GM21526 (cell line): ENCODE measurements around the gene TSPOAP1.

Experiments used
- ATAC-seq: cut with Tn5 transposase; IDR thresholded peaks from one replicate; pipeline ENCODE4 v1.9.1; 2021; ENCODE audit warnings: moderate library complexity; ENCODE audit not compliant: unreplicated experiment, low FRiP score

Gene TSPOAP1

DNA sequence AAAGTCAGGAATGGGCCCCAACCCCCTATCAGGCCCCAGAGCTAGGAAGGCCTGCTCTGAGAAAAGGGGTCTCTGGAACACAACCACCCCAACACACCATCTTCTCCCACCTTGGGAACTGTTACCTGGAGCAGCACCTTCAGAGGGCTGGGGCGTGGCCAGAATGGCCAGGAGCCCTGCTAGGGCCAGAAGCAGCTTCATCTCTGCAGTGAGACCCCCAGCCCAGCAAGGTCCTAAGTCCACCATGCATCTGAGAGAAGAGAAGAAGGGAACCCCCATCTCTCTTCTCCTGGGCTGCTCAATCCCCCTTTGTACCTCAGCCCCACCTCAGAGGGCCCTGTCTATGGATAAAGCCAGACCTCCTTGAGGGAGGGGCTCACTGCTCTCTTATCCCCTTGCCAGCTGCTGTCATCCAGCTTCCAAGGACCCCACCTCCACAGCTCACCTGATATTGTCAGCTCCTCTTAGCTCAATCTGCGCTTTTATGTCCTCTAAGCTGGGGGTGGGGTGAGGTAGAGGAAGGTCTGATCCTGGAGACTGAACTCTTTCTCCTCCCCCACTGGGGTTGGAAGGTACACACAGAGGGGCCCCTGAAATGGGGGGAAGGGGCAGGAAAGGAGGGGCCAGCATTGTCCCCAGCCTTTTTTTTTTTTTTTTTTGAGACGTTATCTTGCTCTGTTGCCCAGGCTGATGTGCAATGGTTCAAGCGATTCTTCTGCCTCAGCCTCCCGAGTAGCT is 47.9 kb downstream of the TSPOAP1 start, which contains the start of gene MPO:
MPO (minus strand) TSS at position 456 of the 738 bp plus-strand sequence; CDS start at position 279, 177 bp downstream.
- ATAC-seq = no peak

DNA sequence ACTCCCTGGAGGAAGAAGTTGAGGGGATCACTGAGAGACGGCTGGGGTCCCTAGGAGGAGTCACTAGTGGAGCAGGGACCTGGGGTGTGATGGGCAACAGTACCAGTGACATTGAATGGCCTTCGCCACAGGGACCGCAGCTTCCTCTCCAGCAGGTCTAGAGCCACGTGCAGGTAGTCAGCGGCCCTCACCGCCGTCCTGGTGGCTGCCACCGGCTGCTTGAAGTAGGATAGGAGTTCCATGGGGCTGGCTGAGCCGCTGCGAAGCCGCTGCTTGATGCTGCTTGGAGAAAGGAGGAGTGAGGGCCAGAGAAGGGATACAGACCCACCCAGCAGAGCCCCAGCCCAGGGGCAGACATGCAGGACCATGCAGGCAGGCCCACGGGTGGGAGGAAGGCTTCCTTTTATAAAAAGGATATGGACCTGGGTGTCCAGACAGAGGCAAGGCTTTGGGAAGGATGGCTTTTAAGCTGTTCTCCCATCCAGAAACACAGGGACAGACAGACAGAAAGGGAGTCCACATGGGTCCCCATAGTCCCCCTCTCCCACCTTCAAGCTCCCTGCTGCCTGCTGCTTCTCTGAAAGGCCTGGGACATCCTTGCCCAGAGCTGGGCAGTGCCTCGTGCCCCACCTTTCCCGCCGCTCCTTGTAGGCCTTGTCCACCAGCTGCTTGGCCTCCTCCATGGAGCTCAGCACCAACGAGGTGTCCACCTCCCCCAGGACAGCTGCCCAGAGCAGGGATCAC is 48.7 kb downstream of the TSPOAP1 start:
- no peak for ATAC-seq

DNA sequence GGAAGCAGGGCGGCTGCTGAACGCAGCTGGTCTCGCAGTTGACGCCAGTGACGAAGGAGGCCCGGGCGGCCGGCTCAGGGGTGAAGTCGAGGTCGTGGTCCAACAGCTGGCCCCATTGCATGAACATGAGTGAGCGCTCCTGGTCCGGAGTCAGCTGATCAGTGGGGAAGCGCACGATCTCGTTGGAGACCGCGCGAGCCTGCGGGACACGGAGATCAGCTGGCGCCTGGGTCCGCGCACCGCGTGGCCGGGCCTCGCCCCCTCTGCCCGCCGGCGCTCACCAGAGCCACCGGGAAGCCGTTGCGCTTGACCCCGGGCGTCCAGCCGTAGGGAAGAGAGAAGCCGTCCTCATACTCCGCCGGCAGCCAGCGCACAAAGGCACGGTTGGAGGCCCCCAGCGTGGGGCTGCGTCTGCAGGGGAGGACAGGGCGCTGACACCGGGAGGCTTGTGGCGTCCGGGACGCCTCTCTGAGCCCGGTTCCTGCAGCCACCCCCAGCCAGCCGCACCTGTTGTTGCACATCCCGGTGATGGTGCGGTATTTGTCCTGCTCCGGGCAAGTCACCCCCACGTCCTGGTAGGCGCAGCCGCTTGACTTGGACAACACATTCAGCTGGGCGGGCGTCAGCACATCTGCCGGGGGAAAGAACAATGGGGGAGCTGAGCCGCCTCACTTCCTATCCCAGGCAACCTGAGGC is 49.4 kb downstream of the TSPOAP1 start:
- ATAC-seq = no peak

DNA sequence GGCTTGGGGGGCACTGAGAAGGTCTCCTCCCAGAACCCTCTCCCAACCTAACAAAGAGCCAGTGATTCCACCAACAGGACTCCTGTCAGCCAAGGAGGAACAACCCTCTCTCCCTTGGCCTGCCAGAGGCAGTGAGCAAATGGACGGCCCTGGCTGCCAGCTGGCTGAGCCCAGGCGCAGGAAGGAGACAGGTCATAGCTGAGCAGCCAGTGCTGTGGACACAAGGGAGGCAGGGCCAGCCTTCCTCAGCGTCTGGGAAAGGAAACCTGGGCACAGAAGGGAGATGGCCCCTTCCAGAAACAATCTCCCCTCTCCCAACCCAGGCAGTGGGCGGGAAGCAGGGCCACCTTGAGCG is 50.0 kb downstream of the TSPOAP1 start:
- no peak for ATAC-seq

DNA sequence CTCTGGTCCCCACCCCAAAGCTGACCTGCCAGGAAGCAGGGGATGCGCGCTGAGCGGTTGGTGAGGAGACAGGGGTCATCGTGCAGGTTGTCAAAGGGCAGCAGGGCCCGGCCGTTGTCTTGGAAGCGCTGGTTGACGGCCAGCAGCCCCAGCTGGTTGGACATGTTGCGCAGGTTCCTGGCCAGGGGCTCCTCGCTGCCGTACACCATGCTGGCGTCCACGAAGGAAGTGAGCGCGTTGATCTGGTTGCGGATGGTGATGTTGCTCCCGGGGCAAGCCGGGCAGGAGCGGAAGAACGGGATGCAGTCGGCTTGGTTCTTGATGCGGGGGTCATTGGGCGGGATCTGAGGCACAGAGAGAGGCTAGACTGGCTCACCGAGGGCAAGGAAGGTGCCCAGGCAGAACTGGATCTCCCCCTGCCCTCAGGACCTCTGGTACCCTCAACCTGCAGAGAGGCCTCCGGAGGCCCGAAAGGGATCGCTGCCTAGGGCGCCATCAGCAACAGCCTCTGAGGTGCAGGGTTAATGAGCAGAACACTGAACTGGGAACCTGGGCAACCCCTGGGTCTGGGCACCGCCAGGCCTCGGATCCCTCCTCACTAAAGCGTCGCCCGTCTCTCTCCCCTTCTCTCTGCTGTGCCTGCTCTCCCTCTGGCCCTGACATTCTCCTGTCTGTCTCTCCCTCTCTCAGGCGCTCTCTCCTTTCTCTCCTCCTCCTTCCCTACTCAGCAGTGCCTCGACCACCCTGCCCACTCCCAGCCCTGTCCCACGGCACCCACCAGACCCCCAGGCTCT is 50.6 kb downstream of the TSPOAP1 start:
- ATAC-seq = no peak

DNA sequence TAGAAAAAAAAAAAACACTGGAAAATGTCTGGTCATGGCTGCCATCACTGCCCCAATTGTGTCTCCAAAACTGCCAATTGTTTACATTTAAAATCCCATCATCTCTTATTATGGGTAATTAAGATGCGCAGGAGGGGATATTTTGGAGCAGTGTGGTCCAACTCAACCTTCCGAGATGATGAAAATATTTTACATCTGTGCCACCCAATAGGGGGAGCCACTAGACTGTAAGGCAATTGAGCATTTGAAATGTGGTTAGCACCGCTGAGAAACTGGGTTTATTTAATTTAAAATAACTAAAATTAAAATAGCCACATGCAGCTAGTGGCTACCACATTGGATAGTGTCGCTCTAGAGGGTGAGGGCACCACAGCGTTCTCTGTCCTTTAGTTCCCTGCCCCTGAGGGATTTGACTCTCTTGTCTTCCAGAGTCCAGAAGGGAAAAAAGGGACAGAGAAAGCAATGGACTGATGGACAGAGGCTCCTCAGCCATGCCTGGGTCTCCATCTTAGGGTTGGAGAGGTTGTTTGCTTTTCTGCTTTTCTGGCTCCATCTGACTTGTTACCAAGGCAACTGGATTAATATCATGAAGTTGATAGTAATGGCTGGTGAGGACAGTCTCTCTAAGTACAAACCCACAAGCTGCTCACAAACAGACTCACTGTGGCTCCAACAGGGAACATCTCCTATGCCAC is 51.3 kb downstream of the TSPOAP1 start:
- no peak for ATAC-seq

DNA sequence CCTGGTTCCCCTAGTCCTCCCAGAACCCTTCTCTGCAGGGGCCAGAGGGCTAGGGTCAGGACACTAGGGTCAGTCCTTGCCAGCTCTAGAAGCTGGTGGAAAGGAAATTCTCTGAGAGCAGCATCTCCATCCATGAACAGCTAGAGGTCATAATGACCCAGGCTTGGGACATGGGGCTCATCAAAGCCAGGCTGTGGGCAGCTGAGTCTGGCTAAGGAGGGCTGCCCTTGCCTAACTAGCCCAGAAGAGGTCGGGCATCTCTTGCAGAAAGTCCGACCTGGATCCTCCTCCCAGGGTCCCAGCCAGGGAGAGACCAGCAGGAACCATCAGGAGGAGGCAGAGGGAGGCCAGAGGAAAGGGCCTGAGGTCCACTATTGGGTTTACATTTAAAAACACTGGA is 52.2 kb downstream of the TSPOAP1 start:
- no peak for ATAC-seq

DNA sequence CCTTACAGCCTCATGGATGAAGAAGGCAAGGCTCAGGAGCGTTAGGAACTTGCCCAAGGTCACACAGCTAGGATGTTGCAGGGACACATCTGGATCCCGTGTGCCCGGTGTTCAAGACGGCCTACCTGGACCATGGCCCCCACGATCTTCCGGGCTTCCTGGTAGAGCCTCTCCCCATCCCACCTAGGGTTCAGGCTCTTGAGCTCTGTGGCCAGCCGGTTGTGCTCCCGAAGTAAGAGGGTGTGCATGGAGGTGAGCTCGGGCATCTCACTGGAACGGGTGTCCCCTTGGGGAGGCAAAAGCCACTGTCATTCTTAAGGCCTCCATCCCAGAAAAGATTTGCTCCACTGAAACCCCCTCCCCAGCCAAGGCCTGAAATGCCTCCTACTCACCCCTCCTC is 53.2 kb downstream of the TSPOAP1 start:
- ATAC-seq = no peak

DNA sequence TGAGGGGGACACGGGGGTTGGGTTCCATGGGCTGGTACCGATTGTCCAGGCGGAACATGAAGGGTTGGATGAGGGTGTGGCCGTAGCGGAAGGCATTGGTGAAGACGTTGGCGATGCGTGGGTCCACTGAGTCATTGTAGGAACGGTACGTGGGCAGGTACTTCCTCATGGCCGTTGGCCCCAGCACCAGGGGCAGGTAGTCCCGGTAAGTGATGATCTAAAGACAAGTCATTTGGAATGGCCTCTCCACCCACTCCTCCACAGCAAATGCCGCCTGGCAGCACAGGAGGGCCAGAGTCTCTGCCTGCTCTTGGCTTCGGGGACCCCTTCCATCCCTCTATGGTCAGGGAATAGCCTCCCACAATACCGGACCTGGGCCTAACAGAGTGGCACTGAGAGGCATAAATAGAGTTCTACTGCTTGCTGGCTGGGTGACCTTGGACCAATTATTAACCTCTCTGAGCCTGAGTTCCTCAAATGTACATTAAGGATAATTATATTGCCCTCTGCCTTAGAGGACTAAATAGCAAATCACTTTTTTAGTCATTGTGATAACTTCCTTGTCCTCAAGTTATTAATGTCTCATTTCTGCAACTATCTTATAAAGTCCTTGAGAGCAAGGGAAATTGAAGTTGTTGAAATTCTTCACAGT is 55.0 kb downstream of the TSPOAP1 start:
- no peak for ATAC-seq

DNA sequence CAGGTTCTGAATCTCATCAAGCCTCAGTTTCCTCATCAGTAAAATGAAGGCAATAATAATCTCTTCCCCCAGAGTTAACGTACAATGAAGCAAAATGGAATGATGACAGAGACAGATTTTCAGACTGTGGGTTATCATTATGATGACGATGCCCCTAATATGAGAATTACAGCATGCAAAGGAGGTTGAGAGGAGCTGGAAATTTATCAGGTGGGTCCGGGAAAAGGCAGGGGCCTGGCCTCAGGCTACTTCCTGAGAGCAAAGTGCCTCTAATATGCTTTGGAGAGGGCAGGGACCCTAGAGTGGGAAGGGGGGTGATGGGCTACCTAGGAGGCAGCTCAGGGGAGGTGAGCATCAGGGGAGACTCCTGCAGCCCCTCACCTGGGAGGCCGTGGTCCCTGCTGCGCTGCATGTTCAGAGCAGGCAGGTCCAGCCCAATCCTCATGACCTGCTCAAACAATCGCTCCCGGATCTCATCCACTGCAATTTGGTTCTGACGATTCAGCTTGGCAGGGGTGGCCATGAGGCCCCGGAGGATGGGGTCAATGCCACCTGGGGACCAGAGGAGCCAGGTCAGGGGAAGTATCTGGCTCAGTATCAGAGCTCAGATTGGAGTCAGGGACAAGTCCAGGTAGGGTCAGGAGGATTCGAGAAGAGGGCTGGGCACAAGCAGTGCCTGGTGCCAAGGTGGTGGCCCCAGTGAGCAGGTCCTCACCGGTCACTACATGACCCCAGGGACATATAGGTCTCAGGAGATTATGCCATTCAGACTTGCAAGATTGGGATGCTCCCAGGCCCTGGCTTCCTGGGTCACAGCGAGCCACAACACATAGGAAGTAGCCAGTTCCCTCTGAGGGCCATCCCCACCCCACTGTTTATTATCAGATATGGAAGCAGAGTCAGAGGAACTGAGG is 56.0 kb downstream of the TSPOAP1 start:
- no peak for ATAC-seq

DNA sequence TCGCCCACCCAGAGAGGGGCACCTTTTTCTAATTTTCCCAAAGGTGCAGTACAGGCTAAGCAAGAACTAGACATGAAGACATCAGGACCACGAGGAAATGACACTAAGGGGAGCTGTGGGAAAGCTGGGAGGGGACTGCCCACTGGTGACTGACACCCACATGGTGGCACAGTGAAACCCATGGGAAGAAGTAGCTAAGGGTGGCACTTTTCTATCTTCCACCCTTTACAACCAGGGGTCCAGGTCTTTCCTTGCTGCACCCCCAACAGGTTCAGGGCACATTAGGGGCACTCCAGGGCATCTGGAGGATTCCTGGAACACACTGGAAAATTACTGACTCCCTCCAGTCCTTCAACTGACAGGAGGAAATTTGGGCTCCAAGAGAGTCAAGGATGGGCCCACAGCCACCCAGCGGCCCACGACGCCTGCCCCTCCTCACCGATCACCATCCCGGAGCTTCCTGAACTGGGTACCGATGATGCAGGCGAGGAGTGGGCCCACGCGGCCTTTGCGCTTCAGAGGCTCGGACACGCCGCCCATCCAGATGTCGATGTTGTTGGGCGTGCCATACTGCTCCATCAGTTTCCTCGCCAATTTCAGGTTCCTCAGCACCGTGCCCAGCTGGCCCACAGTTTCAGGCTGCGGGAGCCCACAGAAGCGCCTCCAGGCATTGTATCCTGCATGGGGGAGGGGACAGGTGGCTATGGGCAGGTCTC is 57.2 kb downstream of the TSPOAP1 start:
- no peak for ATAC-seq

DNA sequence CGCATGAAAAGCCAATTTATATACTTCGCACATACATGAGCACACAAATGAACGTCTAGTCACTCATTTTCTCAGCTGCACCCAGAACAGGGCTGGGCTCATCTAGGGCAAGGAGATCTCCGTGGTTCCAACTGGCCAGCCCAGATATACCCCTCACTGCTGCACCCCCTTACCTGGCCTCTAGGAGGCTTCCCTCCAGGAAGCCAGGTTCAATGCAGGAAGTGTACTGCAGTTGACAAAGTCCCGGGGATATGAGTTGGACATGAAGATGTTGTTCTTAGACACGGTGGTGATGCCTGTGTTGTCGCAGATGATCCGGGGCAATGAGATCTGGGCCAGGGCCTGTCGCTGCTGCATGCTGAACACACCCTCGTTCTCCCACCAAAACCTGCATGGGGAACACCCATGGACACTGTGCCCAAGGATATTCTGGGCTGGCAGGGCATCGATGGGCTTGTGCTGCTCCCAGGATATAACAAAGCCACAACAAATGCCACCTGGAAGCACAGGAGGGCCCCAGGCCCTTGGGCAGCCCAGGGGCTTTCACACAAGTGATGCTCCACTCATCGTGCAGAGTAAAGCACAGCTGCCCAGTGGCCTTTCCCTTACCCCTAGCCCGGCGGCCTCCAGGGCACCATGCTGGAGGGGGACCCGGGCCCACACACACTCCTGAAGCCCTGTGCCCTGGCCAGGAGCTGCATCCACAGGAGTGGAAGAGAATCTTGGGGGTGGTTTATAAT is 57.9 kb downstream of the TSPOAP1 start:
- ATAC-seq = no peak

DNA sequence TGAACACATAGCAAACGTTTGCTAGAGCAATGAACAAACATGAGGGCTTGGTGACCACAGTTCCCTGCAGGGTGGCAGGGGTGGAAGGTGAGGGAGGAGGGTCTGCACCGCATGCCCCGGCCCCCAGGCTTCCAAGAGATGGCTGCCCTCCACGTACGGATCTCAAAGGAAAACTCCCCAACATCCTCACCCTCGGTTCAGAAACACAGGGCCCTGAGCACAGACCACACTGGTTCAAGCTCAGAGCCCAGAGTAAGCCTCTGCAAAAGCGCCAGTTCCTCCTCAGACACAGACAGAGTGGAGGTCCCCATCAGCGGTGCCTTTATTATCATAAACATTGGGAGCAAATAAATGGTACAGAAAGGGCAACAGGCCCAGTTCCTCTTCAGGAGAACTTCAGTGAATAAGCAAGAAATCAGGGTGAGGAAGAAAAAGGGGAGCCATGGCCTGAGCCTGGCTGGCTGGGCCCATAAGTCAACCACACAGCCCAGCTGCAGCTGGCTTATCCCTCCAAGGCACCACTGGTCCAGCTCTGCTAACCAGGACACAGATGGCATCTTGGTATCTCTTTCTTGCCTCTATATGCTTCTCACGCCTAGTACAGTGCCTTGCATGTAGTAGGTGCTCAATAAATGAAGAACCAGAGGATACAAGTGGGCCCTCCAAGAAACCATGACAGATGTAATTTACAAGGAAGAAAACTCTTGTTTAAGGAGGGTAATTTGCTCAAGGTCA is 58.9 kb downstream of the TSPOAP1 start:
- no peak for ATAC-seq

DNA sequence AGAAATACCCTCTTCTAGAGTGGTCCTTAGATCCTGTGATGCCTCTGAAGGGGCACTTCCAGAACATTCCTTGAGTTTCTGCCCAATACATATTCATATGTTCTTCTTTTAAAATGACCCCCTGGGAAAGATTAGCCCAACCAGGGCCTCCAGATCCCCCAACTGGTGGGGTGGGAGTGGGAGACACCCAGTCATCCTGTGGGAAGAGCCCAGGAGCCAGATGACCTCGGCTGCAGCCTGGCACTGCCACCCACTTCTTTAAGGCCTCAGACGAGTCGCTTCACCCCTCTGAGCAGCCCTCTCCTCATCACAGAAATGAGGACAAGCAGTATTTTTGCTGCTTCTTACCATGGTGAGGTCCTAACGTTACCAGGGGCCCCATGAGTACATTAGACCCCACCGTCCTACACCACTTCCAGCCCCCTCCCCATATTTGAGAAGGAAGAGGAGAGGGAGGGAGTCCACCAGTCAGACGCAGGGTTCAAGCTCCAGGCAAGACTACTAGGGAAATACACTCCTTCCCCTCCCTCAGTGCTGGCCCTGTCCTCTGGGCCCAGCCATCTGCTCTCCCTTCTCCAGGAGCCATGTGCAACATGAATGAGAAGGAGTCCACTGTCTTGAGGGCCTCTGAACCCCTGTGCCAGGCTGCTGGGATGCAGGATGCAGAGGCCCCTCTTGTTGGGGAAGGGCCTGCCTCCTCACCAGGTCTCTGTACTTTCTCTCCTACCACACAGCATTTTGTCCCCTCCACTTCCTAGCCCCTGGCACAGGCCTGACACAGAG is 59.6 kb downstream of the TSPOAP1 start:
- ATAC-seq = no peak

DNA sequence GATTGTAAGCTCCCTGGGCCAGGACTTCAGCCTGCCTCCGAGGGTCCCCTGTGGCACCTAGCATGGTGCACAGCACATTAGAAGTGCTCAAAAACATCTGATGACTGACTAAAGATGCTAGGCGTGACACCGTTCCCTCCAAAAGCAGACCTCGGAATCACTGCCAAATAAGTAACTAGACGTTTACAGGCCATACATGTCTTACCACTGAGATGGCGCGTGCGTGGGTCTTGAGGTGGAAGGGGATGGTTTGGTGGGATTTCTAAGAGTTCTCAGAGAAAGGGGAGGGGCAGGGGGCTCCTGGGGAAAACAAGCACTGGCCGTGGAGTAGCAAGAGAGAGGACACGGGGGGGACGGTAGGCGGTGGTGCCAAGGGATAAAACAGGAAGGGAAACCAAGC is 60.3 kb downstream of the TSPOAP1 start:
- no peak for ATAC-seq
